ENCODE data around the gene SLC16A1. TPM values are rescaled to one million over a fixed set of nuclear protein-coding genes. Genes with fewer than 3 reads are reported as not detected.

Gene SLC16A1
- total RNA-seq, 3 donors from 2014 or later = 15.4 to 28.2 (median 15.7) TPM

GRCh38 chr1:112923234-112923958, 32.6 kb downstream of the SLC16A1 start:
- no peaks in the 10 kb centered on the region for H3K4me1 ChIP-seq
- H3K36me3 ChIP-seq = no peaks in the 10 kb centered on the region
- TF ChIP-seq CTCF (IDR thresholded peaks at IDR 0.05) (no peak), POLR2A (IDR thresholded peaks at IDR 0.05) (no peak), POLR2AphosphoS5 (IDR thresholded peaks at IDR 0.05) (no peak)
- H3K9me3 ChIP-seq = no peaks in the 10 kb centered on the region
- no peak overlapping the region for H3K4me3 ChIP-seq
- H3K27me3 ChIP-seq = no peaks in the 10 kb centered on the region
- intact Hi-C loops (cut with DNase I; ENCODE audit: low total_unique reads) = loop anchor here (5.0 kb wide), 1 partner anchor 1091 kb away; no protein-coding TSS in a partner anchor
- no peak for DNase-seq (ENCODE audit: low spot score in 2 of 2)
- H3K27ac ChIP-seq = no peak overlapping the region

- no peak overlapping the region for H3K27ac ChIP-seq
- no peak overlapping the region for H3K4me3 ChIP-seq
- no peaks in the 10 kb centered on the region for H3K4me1 ChIP-seq
- intact Hi-C loops (cut with DNase I; ENCODE audit: low total_unique reads) = no loop called here
- no peaks in the 10 kb centered on the region for H3K36me3 ChIP-seq
- H3K27me3 ChIP-seq = no peaks in the 10 kb centered on the region
- TF ChIP-seq POLR2AphosphoS5 (IDR thresholded peaks at IDR 0.05) (no peak), POLR2A (IDR thresholded peaks at IDR 0.05) (no peak), CTCF (IDR thresholded peaks at IDR 0.05) (no peak)
- H3K9me3 ChIP-seq = no peaks in the 10 kb centered on the region
- DNase-seq (ENCODE audit: low spot score in 2 of 2) = no peak
These were observed 44.3 kb downstream of the SLC16A1 start for GRCh38 chr1:112911506-112912220.

GRCh38 chr1:112909847-112910246, 46.1 kb downstream of the SLC16A1 start:
- Histone ChIP-seq H3K27me3 (no peaks in the 10 kb centered on the region), H3K36me3 (no peaks in the 10 kb centered on the region), H3K9me3 (no peaks in the 10 kb centered on the region), H3K4me1 (no peaks in the 10 kb centered on the region), H3K4me3 (no peak overlapping the region), H3K27ac (no peak overlapping the region)
- TF ChIP-seq POLR2A (IDR thresholded peaks at IDR 0.05) (no peak), CTCF (IDR thresholded peaks at IDR 0.05) (no peak), POLR2AphosphoS5 (IDR thresholded peaks at IDR 0.05) (no peak)
- intact Hi-C loops (cut with DNase I; ENCODE audit: low total_unique reads) = no loop called here
- DNase-seq (ENCODE audit: low spot score in 2 of 2) = no peak

GRCh38 chr1:112906150-112906698, 49.8 kb downstream of the SLC16A1 start:
- TF ChIP-seq POLR2AphosphoS5 (IDR thresholded peaks at IDR 0.05) (no peak), POLR2A (IDR thresholded peaks at IDR 0.05) (no peak), CTCF (IDR thresholded peaks at IDR 0.05) (no peak)
- no peaks in the 10 kb centered on the region for H3K36me3 ChIP-seq
- H3K9me3 ChIP-seq = no peaks in the 10 kb centered on the region
- H3K4me3 ChIP-seq = no peak overlapping the region
- H3K27ac ChIP-seq = no peak overlapping the region
- no peaks in the 10 kb centered on the region for H3K4me1 ChIP-seq
- no peaks in the 10 kb centered on the region for H3K27me3 ChIP-seq
- intact Hi-C loops (cut with DNase I; ENCODE audit: low total_unique reads) = no loop called here
- DNase-seq (ENCODE audit: low spot score in 2 of 2) = no peak

Data from breast epithelium (tissue), 4 donors.